ENCODE results near the gene HECTD1. TPM values are rescaled to one million over a fixed set of nuclear protein-coding genes. Genes with fewer than 3 reads are reported as not detected.
A peak's percentile ranks its signal among the peaks of the same experiment; 100 is the strongest.

HECTD1 gene
- total and polyA plus RNA-seq, 11 donors = 42.4 to 185 (median 148) TPM

DNA sequence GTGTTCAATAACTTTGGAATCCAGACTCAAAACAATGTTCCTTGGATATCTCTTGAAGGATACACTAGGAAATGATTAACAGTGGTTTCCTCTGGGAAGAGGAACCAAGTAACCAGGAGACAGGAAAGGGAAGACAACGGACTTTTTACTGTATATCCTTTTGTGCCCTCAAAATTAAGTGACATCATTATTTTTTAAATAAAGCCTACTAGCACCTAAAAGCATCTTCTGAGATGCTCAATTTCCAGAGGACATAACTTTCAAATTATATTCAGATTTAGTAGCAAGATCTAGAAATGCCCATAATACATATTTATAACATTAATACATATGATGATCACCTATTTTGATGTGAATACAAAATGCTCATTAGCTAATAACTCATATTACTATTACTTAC lies 6.5 kb downstream of the HECTD1 start:
- no peak for ATAC-seq
- peaks cover 6 to 71% (median 35%) of the 10 kb centered on the region in 12 donors for H3K4me1 ChIP-seq

GRCh38 chr14:31200702-31200990 lies 6.9 kb downstream of the HECTD1 start:
- intact Hi-C loops (cut with DNase I) = loop anchor here in 4 of 10 donors (10.0 kb wide), 2 partner anchors 94 to 124 kb away; no protein-coding TSS in a partner anchor
- Histone ChIP-seq H3K27me3 (no peaks in the 10 kb centered on the region), H3K36me3 (peaks cover 0 to 62% (median 25%) of the 10 kb centered on the region in 9 donors), H3K27ac (peak overlapping the region in 1 of 12 donors; percentile 7), H3K9me3 (no peaks in the 10 kb centered on the region), H3K4me3 (no peak overlapping the region), H3K4me1 (peaks cover 6 to 71% (median 37%) of the 10 kb centered on the region in 12 donors)
- 92 to 100% (median 94%) methylated on average over 1 of the region's 1 CpG for WGBS, 4 donors
- no peak for ATAC-seq
- TF ChIP-seq, protein P1, sequence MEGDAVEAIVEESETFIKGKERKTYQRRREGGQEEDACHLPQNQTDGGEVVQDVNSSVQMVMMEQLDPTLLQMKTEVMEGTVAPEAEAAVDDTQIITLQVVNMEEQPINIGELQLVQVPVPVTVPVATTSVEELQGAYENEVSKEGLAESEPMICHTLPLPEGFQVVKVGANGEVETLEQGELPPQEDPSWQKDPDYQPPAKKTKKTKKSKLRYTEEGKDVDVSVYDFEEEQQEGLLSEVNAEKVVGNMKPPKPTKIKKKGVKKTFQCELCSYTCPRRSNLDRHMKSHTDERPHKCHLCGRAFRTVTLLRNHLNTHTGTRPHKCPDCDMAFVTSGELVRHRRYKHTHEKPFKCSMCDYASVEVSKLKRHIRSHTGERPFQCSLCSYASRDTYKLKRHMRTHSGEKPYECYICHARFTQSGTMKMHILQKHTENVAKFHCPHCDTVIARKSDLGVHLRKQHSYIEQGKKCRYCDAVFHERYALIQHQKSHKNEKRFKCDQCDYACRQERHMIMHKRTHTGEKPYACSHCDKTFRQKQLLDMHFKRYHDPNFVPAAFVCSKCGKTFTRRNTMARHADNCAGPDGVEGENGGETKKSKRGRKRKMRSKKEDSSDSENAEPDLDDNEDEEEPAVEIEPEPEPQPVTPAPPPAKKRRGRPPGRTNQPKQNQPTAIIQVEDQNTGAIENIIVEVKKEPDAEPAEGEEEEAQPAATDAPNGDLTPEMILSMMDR (IDR thresholded peaks at IDR 0.05) = no peak
- TF ChIP-seq POLR2A (IDR thresholded peaks at IDR 0.05) = no peak
- no peak for DNase-seq

More for the DNA sequence above, 6.5 kb downstream of the HECTD1 start:
- H3K4me3 ChIP-seq = no peak overlapping the region
- H3K36me3 ChIP-seq = peaks cover 0 to 61% (median 25%) of the 10 kb centered on the region in 9 donors
- no peaks in the 10 kb centered on the region for H3K9me3 ChIP-seq
- no peak for TF ChIP-seq POLR2A (IDR thresholded peaks at IDR 0.05)
- TF ChIP-seq, protein P1 (IDR thresholded peaks at IDR 0.05) = no peak
- no peaks in the 10 kb centered on the region for H3K27me3 ChIP-seq
- 52 to 62% (median 55%) methylated on average over 1 of the region's 1 CpG for WGBS, 4 donors
- no peak for DNase-seq
- H3K27ac ChIP-seq = peak overlapping the region in 1 of 12 donors; percentile 7
- intact Hi-C loops (cut with DNase I) = loop anchor here in 4 of 10 donors (10.0 kb wide), 2 partner anchors 94 to 124 kb away; no protein-coding TSS in a partner anchor

DNA sequence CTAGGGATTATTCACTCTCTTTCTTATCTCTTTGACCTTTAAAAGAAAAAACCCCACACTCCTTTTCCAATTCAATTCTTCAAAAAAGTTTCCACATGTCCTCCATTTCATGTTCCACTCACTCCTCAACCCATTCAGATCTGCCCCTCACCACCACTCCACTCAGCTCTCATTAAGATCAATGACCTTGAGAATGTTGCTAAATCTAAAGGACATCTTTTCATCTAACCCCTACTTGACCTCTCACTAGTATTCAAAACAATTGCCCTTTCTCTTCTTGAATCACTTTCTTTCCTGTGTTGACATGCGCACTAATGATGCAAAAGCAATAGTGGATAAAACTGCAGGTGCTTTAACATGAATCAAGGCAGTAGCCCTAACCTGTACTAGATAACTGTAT lies 9.9 kb downstream of the HECTD1 start:
- Histone ChIP-seq H3K27me3 (no peaks in the 10 kb centered on the region), H3K27ac (no peak overlapping the region), H3K4me3 (no peak overlapping the region), H3K9me3 (no peaks in the 10 kb centered on the region), H3K36me3 (peaks cover 0 to 57% (median 28%) of the 10 kb centered on the region in 9 donors), H3K4me1 (peaks cover 0 to 71% (median 43%) of the 10 kb centered on the region in 12 donors)
- TF ChIP-seq, protein P1 (IDR thresholded peaks at IDR 0.05) = no peak
- TF ChIP-seq POLR2A (IDR thresholded peaks at IDR 0.05) = no peak
- whole genome bisulfite sequencing, 4 donors = 88 to 97% (median 92%) methylated on average over 1 of the region's 1 CpG
- no peak for ATAC-seq
- intact Hi-C loops (cut with DNase I) = no loop called here
- DNase-seq = no peak

DNA sequence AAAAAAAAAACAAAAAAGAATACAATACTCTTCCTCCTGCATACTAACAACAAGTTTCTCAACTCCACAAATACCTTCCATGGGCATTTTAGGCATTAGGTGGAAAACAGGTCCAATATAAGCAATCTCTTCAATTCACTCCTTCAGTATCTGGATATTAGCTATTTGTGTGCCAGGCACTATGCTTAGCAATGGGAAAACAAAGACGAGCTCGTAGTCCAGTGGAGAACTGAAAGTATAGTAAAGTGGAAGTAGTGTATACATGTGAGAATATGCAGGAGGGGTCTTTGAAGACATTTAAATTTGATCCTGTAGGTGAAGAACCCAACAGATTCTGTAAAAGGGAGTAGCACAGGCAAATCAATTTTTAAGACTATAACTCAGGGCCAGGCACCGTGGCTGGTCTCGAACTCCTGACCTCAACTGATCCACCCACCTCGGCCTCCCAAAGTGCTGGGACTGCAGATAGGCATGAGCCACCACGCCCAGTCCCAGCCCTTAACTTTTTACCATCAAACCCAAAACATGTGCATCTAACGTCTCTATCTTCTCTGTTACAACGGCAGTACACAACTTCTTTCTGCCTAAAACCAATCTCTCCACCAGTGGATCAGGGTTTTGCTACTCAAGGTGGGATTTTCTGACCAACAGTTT lies 10.6 kb downstream of the HECTD1 start:
- no peak for ATAC-seq
- H3K27ac ChIP-seq = no peak overlapping the region

More for the DNA sequence above, 10.6 kb downstream of the HECTD1 start:
- WGBS, 4 donors = 79 to 89% (median 83%) methylated on average over 8 of the region's 8 CpGs
- H3K36me3 ChIP-seq = peaks cover 0 to 57% (median 29%) of the 10 kb centered on the region in 9 donors
- intact Hi-C loops (cut with DNase I) = no loop called here
- H3K4me1 ChIP-seq = peaks cover 0 to 71% (median 41%) of the 10 kb centered on the region in 12 donors
- H3K9me3 ChIP-seq = no peaks in the 10 kb centered on the region
- no peak for TF ChIP-seq POLR2A (IDR thresholded peaks at IDR 0.05)
- TF ChIP-seq, protein P1 (IDR thresholded peaks at IDR 0.05) = no peak
- no peak overlapping the region for H3K4me3 ChIP-seq
- H3K27me3 ChIP-seq = no peaks in the 10 kb centered on the region
- no peak for DNase-seq
